K562 (cell line): ENCODE data around the gene ENO3. TPM values are rescaled to one million over a fixed set of nuclear protein-coding genes. Genes with fewer than 3 reads are reported as not detected.

Source experiments
- ATAC-seq: fragments of 200-7000 bp; cut with Tn5 transposase; 3 replicates; pipeline ENCODE4 v1.9.1; 2020; ENCODE audit warnings: moderate library complexity
- BruUV-seq: library from RNA; stranded (reverse); fragments of 400-500 nt; replicated peaks from 2 replicates; lab custom pipeline; 2021; lab: Mats Ljungman, UMichigan
- CTCF ChIA-PET: fragments of 300-600 bp; formaldehyde crosslinking; extraction: SDS; loops from one replicate; lab custom pipeline; 2021; ENCODE audit warnings: low intra/inter-chr PET ratio; lab: Yijun Ruan, JAX
- POLR2A ChIA-PET: fragments of 300-600, 350-650 bp; sonication (Branson Sonifier 250); formaldehyde crosslinking; extraction: SDS; loops from one replicate; lab custom pipeline; 2021; ENCODE audit warnings: antibody characterized with exemption, inconsistent platforms; lab: Yijun Ruan, JAX
- DNase-seq, 4 experiments: peaks; one replicate each; pipeline versions ENCODE4 v3.0.0 to v3.0.0-alpha.2; 2011 to 2018; ENCODE audit warnings: low spot score in 3 of 4, mixed read lengths in 3 of 4; ENCODE audit errors: extremely low read depth in 1 of 4
- FAIRE-seq: peaks from 2 replicates; lab custom pipeline; 2011; peaks lifted over from hg19 to GRCh38; lab: Jason Lieb, UNC
- H2AFZ ChIP-seq: 2 replicates; pipeline ENCODE4 v1.6.0; 2011; ENCODE audit warnings: low read depth, low read length, control low read depth, inconsistent platforms
- H3K27ac ChIP-seq: fragments of 200-600 bp; 3 replicates; pipeline ENCODE4 v1.8.0; 2011; ENCODE audit warnings: low read depth, mild to moderate bottlenecking, control low read depth, inconsistent platforms, low read length, moderate library complexity, mixed read lengths; ENCODE audit errors: extremely low read depth
- H3K27me3 ChIP-seq, 2 experiments: fragments of 300-600 bp in 1 of 2; 2 replicates in 1 of 2; 3 replicates in 1 of 2; pipeline versions ENCODE4 v1.6.0 to v1.8.0; 2011; ENCODE audit warnings: inconsistent platforms in 2 of 2, low read length in 2 of 2, mild to moderate bottlenecking in 1 of 2, mixed read lengths in 1 of 2, moderate library complexity in 1 of 2; ENCODE audit not compliant: control insufficient read depth in 2 of 2, insufficient read depth in 2 of 2
- H3K36me3 ChIP-seq: fragments of 300-600 bp; 3 replicates; pipeline ENCODE4 v1.8.0; 2011; ENCODE audit warnings: mild to moderate bottlenecking, low read length, inconsistent platforms; ENCODE audit not compliant: control insufficient read depth, insufficient read depth
- H3K4me1 ChIP-seq, 2 experiments: fragments of 200-600 bp in 1 of 2; replicated peaks in 1 of 2; 2 replicates in 1 of 2; 3 replicates in 1 of 2; pipeline versions ENCODE4 v1.5.1 to v1.8.0; 2011; ENCODE audit warnings: inconsistent platforms in 2 of 2, low read length in 2 of 2, mild to moderate bottlenecking in 1 of 2, mixed read lengths in 1 of 2, moderate library complexity in 1 of 2; ENCODE audit not compliant: control insufficient read depth in 2 of 2, insufficient read depth in 2 of 2
- H3K4me2 ChIP-seq: 2 replicates; pipeline ENCODE4 v1.6.1; 2011; ENCODE audit warnings: low read length, control low read depth, inconsistent platforms, mixed read lengths; ENCODE audit not compliant: insufficient read depth
- H3K4me3 ChIP-seq: fragments of 200-600 bp; sonication (generic), shearing (Covaris generic); 2 replicates; pipeline ENCODE4 v1.5.1; 2016; ENCODE audit warnings: control low read depth, inconsistent platforms
- H3K79me2 ChIP-seq: fragments of 200-600 bp; 3 replicates; pipeline ENCODE4 v1.8.0; 2011; ENCODE audit warnings: low read length, inconsistent platforms; ENCODE audit not compliant: control insufficient read depth, insufficient read depth
- H3K9ac ChIP-seq, 2 experiments: 2 replicates each; pipeline versions ENCODE4 v1.6.0 to v1.6.1; 2011; ENCODE audit warnings: low read depth in 2 of 2, low read length in 2 of 2, control low read depth in 1 of 2, inconsistent platforms in 1 of 2, mild to moderate bottlenecking in 1 of 2, mixed read lengths in 1 of 2; ENCODE audit not compliant: insufficient read depth in 1 of 2
- H3K9me1 ChIP-seq: one replicate; pipeline ENCODE4 v1.6.0; 2011; ENCODE audit warnings: inconsistent platforms, mild to moderate bottlenecking, low read length, moderate library complexity; ENCODE audit not compliant: control insufficient read depth, insufficient read depth
- H3K9me3 ChIP-seq: replicated peaks from 2 replicates; pipeline ENCODE4 v1.5.1; 2011; ENCODE audit warnings: low read depth, low read length, inconsistent platforms; ENCODE audit not compliant: control insufficient read depth, insufficient read depth
- H4K20me1 ChIP-seq: replicated peaks from 2 replicates; pipeline ENCODE4 v1.6.1; 2011; ENCODE audit warnings: low read length, inconsistent platforms, mixed read lengths; ENCODE audit not compliant: control insufficient read depth, insufficient read depth
- CEBPZ ChIP-seq: fragments of 150-350 bp; IDR thresholded peaks from 2 replicates; pipeline ENCODE4 v1.6.1; 2014; ENCODE audit warnings: low read depth, mild to moderate bottlenecking, low read length, borderline replicate concordance
- CHCHD3 ChIP-seq: fragments of 250-450 bp; sonication (Bioruptor Pico); IDR thresholded peaks from 2 replicates; pipeline ENCODE4 v2.1.2; 2022; ENCODE audit warnings: mild to moderate bottlenecking
- DPF2 ChIP-seq: fragments of 450-650 bp; IDR thresholded peaks from 2 replicates; pipeline ENCODE4 v1.6.1; 2016
- ELF4 ChIP-seq: fragments of 450-650 bp; formaldehyde crosslinking; IDR thresholded peaks from 2 replicates; pipeline ENCODE4 v1.4.0; 2022; ENCODE audit warnings: missing genetic modification characterization
- ETV1 ChIP-seq: fragments of 450-650 bp; conservative IDR thresholded peaks from 2 replicates; pipeline ENCODE4 v1.6.1; 2016; ENCODE audit warnings: missing genetic modification characterization, control low read depth, low read depth, missing compliant biosample characterization
- HBP1 ChIP-seq: fragments of 450-650 bp; formaldehyde crosslinking; IDR thresholded peaks from 2 replicates; pipeline ENCODE4 v1.4.0; 2022; ENCODE audit warnings: missing genetic modification characterization
- NELFE ChIP-seq: IDR thresholded peaks from 2 replicates; pipeline ENCODE4 v1.6.1; 2011; ENCODE audit warnings: mild to moderate bottlenecking; ENCODE audit not compliant: insufficient read depth, insufficient read length
- NFE2 ChIP-seq: IDR thresholded peaks from 2 replicates; pipeline ENCODE4 v1.6.1; 2014; ENCODE audit warnings: antibody characterized with exemption, low read depth
- PURB ChIP-seq: sonication (generic); formaldehyde crosslinking; IDR thresholded peaks from 2 replicates; pipeline ENCODE4 v1.9.0; 2021; ENCODE audit warnings: low read depth, mild to moderate bottlenecking, missing genetic modification reagents
- ZNF23 ChIP-seq: fragments of 250-450 bp; sonication (Bioruptor Pico); IDR thresholded peaks from 2 replicates; pipeline ENCODE4 v1.4.0; 2020; ENCODE audit warnings: mild to moderate bottlenecking
- ZNF274 ChIP-seq: IDR thresholded peaks from 2 replicates; pipeline ENCODE4 v1.6.1; 2011; ENCODE audit warnings: low read depth, mild to moderate bottlenecking, low read length, moderate library complexity, borderline replicate concordance
- WGBS: fragments of 100-300 bp; shearing (Covaris generic); methylation state at CpG from one replicate; pipeline ENCODE4 v1.1.6; 2016; ENCODE audit warnings: low coverage, mixed read lengths; ENCODE audit not compliant: insufficient coverage; ENCODE audit errors: missing lambda C conversion rate; 5-methylcytosine and 5-hydroxymethylcytosine counted together
- in situ Hi-C: fragments of 300-500 bp; cut with MboI; formaldehyde crosslinking; loops from 4 replicates; pipeline ENCODE4 v1.15.0; 2018; ENCODE audit warnings: inconsistent platforms, mixed read lengths
- intact Hi-C: fragments of 100-400 bp; cut with micrococcal nuclease; formaldehyde crosslinking; loops from 2 replicates; pipeline ENCODE4 v1.14.2; 2022
- polyA plus RNA-seq, 8 experiments: library from polyadenylated mRNA; depleted of rRNA in 4 of 8; stranded (reverse) in 5 of 8; unstranded in 3 of 8; fragments of >200 nt; fragmentation: Nextera tagmentation in 2 of 8; fragmentation: Illumina TruSeq in 1 of 8; extraction: Ambion mirVana in 2 of 8; extraction: Trizol in 1 of 8; gene quantifications; 2 replicates each; pipeline versions ENCODE4 v1.2.1 to v1.2.3, GENCODE V29; 2011 to 2014; ENCODE audit warnings: inconsistent platforms in 1 of 8, missing spikeins in 1 of 8
- total RNA-seq, 7 experiments: library from RNA; depleted of rRNA in 6 of 7; stranded (reverse); fragments of >200 nt in 6 of 7; fragmentation: Illumina TruSeq in 2 of 7; extraction: Trizol in 2 of 7; gene quantifications; 2 replicates each; pipeline versions ENCODE4 v1.2.1 to v1.2.3, GENCODE V29; 2011 to 2021; ENCODE audit warnings: low replicate concordance in 1 of 7
- TF ChIP-seq, protein P1 (sequence below): fragments of 250-450 bp; sonication (Bioruptor Pico); IDR thresholded peaks from 2 replicates; pipeline ENCODE4 v1.8.0; 2021; ENCODE audit warnings: moderate library complexity, mild to moderate bottlenecking, inconsistent platforms

The ENO3 gene
- total and polyA plus RNA-seq, 9 of the 15 experiments (the other 6 are each of a cell fraction or from before 2014, with no cell fraction given), result 5.7 to 17.2 (median 9.9) TPM

DNA sequence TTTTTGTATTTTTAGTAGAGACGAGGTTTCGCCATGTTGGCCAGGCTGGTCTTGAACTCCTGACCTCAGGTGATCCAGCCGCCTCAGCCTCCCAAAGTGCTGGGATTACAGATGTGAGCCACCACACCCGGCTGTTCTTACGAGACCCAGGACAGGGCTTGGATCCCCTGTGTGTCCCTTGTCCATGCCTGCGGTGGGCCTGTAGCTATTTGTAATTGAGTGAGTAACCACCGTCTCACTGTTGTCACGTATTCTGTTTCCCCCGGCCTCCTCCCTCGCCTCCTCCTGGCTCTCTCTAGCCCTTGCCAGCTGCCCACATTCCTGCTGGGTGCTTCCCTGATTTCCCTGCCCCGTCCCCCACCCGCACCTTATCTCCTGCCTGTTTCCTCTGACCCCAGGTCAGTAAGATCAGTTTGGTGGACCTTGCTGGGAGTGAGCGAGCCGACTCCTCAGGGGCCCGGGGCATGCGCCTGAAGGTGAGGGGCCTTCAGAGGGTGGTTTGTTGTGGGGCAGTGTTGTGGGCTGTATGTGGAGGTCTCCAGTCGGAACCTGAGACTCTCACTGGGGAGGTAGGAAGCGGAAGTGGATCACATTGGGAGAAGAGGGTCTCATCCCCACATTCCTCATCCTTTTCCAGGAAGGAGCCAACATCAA lies 52.4 kb downstream of the ENO3 start:
- FAIRE-seq (no peak), DNase-seq (no peak), ATAC-seq (no peak)
- H3K27me3 ChIP-seq, result no peaks in the 10 kb centered on the region
- no peak overlapping the region for H3K4me2 ChIP-seq
- no peak overlapping the region for H3K4me3 ChIP-seq
- H3K9me3 ChIP-seq, result no peaks in the 10 kb centered on the region
- no peak overlapping the region for H3K9ac ChIP-seq
- peaks cover 7 to 20% of the 10 kb centered on the region in 2 experiments; a peak in 3 of 5 replicates for H3K4me1 ChIP-seq
- peaks cover 67% of the 10 kb centered on the region for H3K36me3 ChIP-seq
- ChIA-PET CTCF (no interaction called here), POLR2A (interaction anchor here (0.6 to 1.5 kb wide), 2 partner anchors 12 to 37 kb away, joined by 4 read pairs; no protein-coding TSS in a partner anchor)
- H2AFZ ChIP-seq, result no peak overlapping the region
- no peak overlapping the region for H3K27ac ChIP-seq
- in situ Hi-C loops, result no loop called here
- no peak for TF ChIP-seq ZNF23 (CRISPR knock-in tag)
- no peak for TF ChIP-seq DPF2
- TF ChIP-seq ETV1 (tag), result no peak
- no peak for TF ChIP-seq NFE2
- TF ChIP-seq CEBPZ, result no peak
- TF ChIP-seq CHCHD3 (CRISPR knock-in tag), result no peak
- TF ChIP-seq NELFE, result no peak
- TF ChIP-seq ELF4, result no peak
- no peak for TF ChIP-seq ZNF274
- TF ChIP-seq, protein P1, sequence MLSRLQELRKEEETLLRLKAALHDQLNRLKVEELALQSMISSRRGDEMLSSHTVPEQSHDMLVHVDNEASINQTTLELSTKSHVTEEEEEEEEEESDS, result no peak
- no peak for TF ChIP-seq HBP1 (CRISPR knock-in tag)
- no peak for TF ChIP-seq PURB (CRISPR knock-in tag)
- no peaks in the 10 kb centered on the region for H4K20me1 ChIP-seq
- no TSS peak for BruUV-seq
- intact Hi-C loops, result no loop called here
- peaks cover 11% of the 10 kb centered on the region for H3K79me2 ChIP-seq
- no peaks in the 10 kb centered on the region for H3K9me1 ChIP-seq
- WGBS, result 94% methylated on average over 4 of the region's 18 CpGs
